NB4 (cell line): ENCODE measurements around the gene SGTB.
A peak's percentile ranks its signal among the peaks of the same experiment; 100 is the strongest.

Experiments used
- CTCF ChIP-seq: IDR thresholded peaks from one replicate; pipeline ENCODE4 v1.5.1; 2012; ENCODE audit warnings: low read depth, low read length
- MAX ChIP-seq: IDR thresholded peaks from 2 replicates; pipeline ENCODE4 v1.6.1; 2011; ENCODE audit warnings: low read depth, low read length
- POLR2A ChIP-seq: IDR thresholded peaks from 2 replicates; pipeline ENCODE4 v1.6.1; 2011; ENCODE audit warnings: mild to moderate bottlenecking; ENCODE audit not compliant: insufficient read length; ENCODE audit errors: extremely low read depth

- TF ChIP-seq CTCF (no peak), POLR2A (no peak), MAX (peak; percentile 82)
These were observed 13.8 kb downstream of the SGTB start for GRCh38 chr5:65708145-65708544.
